CD4-positive, alpha-beta T cell (primary cell): ENCODE results near the gene IL1R1. TPM values are rescaled to one million over a fixed set of nuclear protein-coding genes. Genes with fewer than 3 reads are reported as not detected.

ENCODE experiments used
- ATAC-seq: fragments of 200-7000 bp; cut with Tn5 transposase; one replicate; pipeline ENCODE4 v1.10.0; 2022; ENCODE audit warnings: mild to moderate bottlenecking; ENCODE audit not compliant: poor library complexity
- CTCF ChIA-PET: fragments of 350-600 bp; sonication (Branson Sonifier 250); formaldehyde crosslinking; loops from one replicate; lab custom pipeline; 2021; ENCODE audit warnings: antibody characterized with exemption, inconsistent platforms; lab: Charles Lee
- POLR2A ChIA-PET: fragments of 350-600 bp; sonication (Branson Sonifier 250); formaldehyde crosslinking; loops from one replicate; lab custom pipeline; 2021; ENCODE audit warnings: antibody characterized with exemption, inconsistent platforms; lab: Charles Lee
- DNase-seq, 14 experiments: peaks; one replicate each; pipeline ENCODE4 v3.0.0-alpha.2; 2013 to 2020; ENCODE audit warnings: mixed read lengths in 2 of 14
- H3K27ac ChIP-seq, 2 donors: one replicate each; pipeline versions ENCODE4 v1.5.1 to v1.7.0; 2013; ENCODE audit warnings: low read length in 2 of 2, low read depth in 1 of 2, mild to moderate bottlenecking in 1 of 2
- H3K27me3 ChIP-seq, 2 experiments: 1 replicate in 1 of 2; 2 replicates in 1 of 2; pipeline versions ENCODE4 v1.6.1 to v1.7.0; 2013; ENCODE audit warnings: low read length in 2 of 2, control low read depth in 1 of 2, mild to moderate bottlenecking in 1 of 2, moderate library complexity in 1 of 2; ENCODE audit not compliant: insufficient read depth in 2 of 2, control insufficient read depth in 1 of 2
- H3K36me3 ChIP-seq: one replicate; pipeline ENCODE4 v1.6.1; 2013; ENCODE audit warnings: low read length, control low read depth; ENCODE audit not compliant: insufficient read depth
- H3K4me1 ChIP-seq: one replicate; pipeline ENCODE4 v1.6.1; 2013; ENCODE audit warnings: low read length, control low read depth; ENCODE audit not compliant: insufficient read depth
- H3K4me3 ChIP-seq: one replicate; pipeline ENCODE4 v1.5.1; 2013; ENCODE audit warnings: mild to moderate bottlenecking, low read length, moderate library complexity
- H3K9me3 ChIP-seq, 2 experiments: 1 replicate in 1 of 2; 2 replicates in 1 of 2; pipeline versions ENCODE4 v1.6.1 to v1.7.0; 2013; ENCODE audit warnings: low read length in 2 of 2, mild to moderate bottlenecking in 2 of 2, control low read depth in 1 of 2, moderate library complexity in 1 of 2; ENCODE audit not compliant: control insufficient read depth in 1 of 2, insufficient read depth in 1 of 2
- H3K27ac Mint-ChIP-seq: one replicate; pipeline ENCODE4 v1.8.0; 2020; ENCODE audit warnings: mixed read lengths
- H3K27me3 Mint-ChIP-seq: one replicate; pipeline ENCODE4 v1.8.0; 2021; ENCODE audit warnings: mixed read lengths
- H3K36me3 Mint-ChIP-seq: one replicate; pipeline ENCODE4 v1.8.0; 2021; ENCODE audit warnings: low read depth, mixed read lengths
- H3K4me1 Mint-ChIP-seq: one replicate; pipeline ENCODE4 v1.8.0; 2021; ENCODE audit warnings: low read depth, mixed read lengths
- H3K4me3 Mint-ChIP-seq: one replicate; pipeline ENCODE4 v1.8.0; 2020; ENCODE audit warnings: mild to moderate bottlenecking, mixed read lengths
- H3K9me3 Mint-ChIP-seq: one replicate; pipeline ENCODE4 v1.8.0; 2020; ENCODE audit warnings: mixed read lengths
- intact Hi-C, 2 experiments: fragments of 100-400 bp; cut with DNase I in 1 of 2; cut with micrococcal nuclease in 1 of 2; formaldehyde crosslinking; loops; one replicate each; pipeline versions ENCODE4 v1.15.1 to v1.9.0; 2023 to 2025; cut with DNase I, micrococcal nuclease
- total RNA-seq, 174 experiments: library from RNA in 2 of 174; stranded (reverse) in 2 of 174; gene quantifications; one replicate each; pipeline ENCODE4 v1.2.3 and lab custom pipeline; 2021 to 2026
- TF ChIP-seq, protein P1 (sequence below): fragments of 200-600 bp; IDR thresholded peaks from one replicate; pipeline ENCODE4 v1.8.0; 2022; ENCODE audit warnings: antibody characterized with exemption, mild to moderate bottlenecking

The IL1R1 gene
- total RNA-seq, 2 experiments from 2014 or later = 0.22 to 0.49 TPM

DNA sequence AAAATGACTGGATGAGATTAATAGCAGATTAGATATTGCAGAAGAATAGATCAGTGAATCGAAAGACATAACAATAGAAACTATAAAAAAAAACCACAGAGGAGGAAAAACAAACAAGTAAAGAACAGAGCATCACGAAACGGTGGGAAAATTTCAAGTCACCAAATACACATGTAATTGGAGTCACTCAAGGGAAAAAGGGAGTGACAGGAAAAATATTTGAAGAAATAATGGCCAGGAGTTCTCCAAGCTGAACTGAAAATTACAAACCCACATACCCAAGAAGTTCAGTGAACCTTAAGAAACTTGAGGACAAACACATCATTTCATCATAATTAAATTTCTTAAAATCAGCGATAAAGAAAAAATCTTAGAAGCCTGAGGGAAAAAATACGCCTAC lies 11.0 kb upstream of the IL1R1 start:
- Mint-ChIP-seq H3K4me1 (peaks cover under 1% of the 10 kb centered on the region), H3K4me3 (no peak overlapping the region), H3K9me3 (peaks cover 3% of the 10 kb centered on the region), H3K36me3 (no peaks in the 10 kb centered on the region), H3K27me3 (no peaks in the 10 kb centered on the region), H3K27ac (no peak overlapping the region)
- ATAC-seq = no peak
- ChIA-PET CTCF (no interaction called here), POLR2A (no interaction called here)
- no peak overlapping the region for H3K4me3 ChIP-seq
- no peak overlapping the region for H3K27ac ChIP-seq
- no peaks in the 10 kb centered on the region for H3K27me3 ChIP-seq
- DNase-seq = no peak
- H3K36me3 ChIP-seq = no peaks in the 10 kb centered on the region
- H3K9me3 ChIP-seq = peaks cover 0 to 8% of the 10 kb centered on the region in 2 experiments
- TF ChIP-seq, protein P1, sequence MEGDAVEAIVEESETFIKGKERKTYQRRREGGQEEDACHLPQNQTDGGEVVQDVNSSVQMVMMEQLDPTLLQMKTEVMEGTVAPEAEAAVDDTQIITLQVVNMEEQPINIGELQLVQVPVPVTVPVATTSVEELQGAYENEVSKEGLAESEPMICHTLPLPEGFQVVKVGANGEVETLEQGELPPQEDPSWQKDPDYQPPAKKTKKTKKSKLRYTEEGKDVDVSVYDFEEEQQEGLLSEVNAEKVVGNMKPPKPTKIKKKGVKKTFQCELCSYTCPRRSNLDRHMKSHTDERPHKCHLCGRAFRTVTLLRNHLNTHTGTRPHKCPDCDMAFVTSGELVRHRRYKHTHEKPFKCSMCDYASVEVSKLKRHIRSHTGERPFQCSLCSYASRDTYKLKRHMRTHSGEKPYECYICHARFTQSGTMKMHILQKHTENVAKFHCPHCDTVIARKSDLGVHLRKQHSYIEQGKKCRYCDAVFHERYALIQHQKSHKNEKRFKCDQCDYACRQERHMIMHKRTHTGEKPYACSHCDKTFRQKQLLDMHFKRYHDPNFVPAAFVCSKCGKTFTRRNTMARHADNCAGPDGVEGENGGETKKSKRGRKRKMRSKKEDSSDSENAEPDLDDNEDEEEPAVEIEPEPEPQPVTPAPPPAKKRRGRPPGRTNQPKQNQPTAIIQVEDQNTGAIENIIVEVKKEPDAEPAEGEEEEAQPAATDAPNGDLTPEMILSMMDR = no peak
- intact Hi-C loops = no loop called here
- no peaks in the 10 kb centered on the region for H3K4me1 ChIP-seq

DNA sequence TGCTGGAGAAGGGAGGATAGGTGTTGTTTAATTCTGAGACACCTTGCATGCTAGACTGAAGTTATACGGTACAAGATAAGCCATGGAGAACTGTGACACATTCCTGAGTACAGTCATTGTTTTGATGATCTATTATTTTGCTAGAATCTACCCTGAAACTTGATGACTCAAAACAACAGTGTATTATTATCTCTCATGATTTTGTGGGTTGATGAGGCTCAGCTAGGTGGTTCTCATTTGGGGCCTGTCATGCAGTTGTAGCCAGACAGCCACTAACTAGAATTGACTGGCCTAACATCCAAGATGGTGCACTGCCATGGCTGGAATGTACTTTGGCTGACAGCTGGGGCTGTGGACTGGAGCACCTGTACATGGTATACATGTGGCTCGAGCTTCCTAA lies 5.4 kb upstream of the IL1R1 start:
- Histone ChIP-seq H3K9me3 (peaks cover 0 to 5% of the 10 kb centered on the region in 2 experiments), H3K27me3 (peaks cover 7 to 11% of the 10 kb centered on the region in 2 experiments), H3K4me3 (no peak overlapping the region), H3K4me1 (peaks cover 9% of the 10 kb centered on the region), H3K36me3 (no peaks in the 10 kb centered on the region), H3K27ac (no peak overlapping the region)
- ATAC-seq = no peak
- intact Hi-C loops = no loop called here
- POLR2A ChIA-PET = no interaction called here
- DNase-seq = no peak
- Mint-ChIP-seq H3K4me1 (peaks cover 10% of the 10 kb centered on the region), H3K27me3 (peaks cover 20% of the 10 kb centered on the region), H3K4me3 (no peak overlapping the region), H3K9me3 (no peaks in the 10 kb centered on the region), H3K27ac (no peak overlapping the region), H3K36me3 (no peaks in the 10 kb centered on the region)
- TF ChIP-seq, protein P1 = no peak
- CTCF ChIA-PET = no interaction called here

GRCh38 chr2:102138331-102138730 lies 4.2 kb upstream of the IL1R1 start:
- ATAC-seq (no peak), DNase-seq (peak in 1 of 14 experiments; percentile 24)
- Histone ChIP-seq H3K36me3 (no peaks in the 10 kb centered on the region), H3K4me3 (no peak overlapping the region), H3K27me3 (peaks cover 11 to 19% of the 10 kb centered on the region in 2 experiments), H3K27ac (no peak overlapping the region), H3K4me1 (peaks cover 18% of the 10 kb centered on the region), H3K9me3 (peaks cover 1 to 8% of the 10 kb centered on the region in 2 experiments)
- peaks cover 16% of the 10 kb centered on the region for H3K4me1 Mint-ChIP-seq
- ChIA-PET CTCF (no interaction called here), POLR2A (no interaction called here)
- H3K4me3 Mint-ChIP-seq = no peak overlapping the region
- H3K27me3 Mint-ChIP-seq = peaks cover 27% of the 10 kb centered on the region
- TF ChIP-seq, protein P1 = no peak
- no peak overlapping the region for H3K27ac Mint-ChIP-seq
- intact Hi-C loops = no loop called here
- no peaks in the 10 kb centered on the region for H3K36me3 Mint-ChIP-seq
- H3K9me3 Mint-ChIP-seq = no peaks in the 10 kb centered on the region
